GM23338 (cell line): ENCODE results near the gene ELAC2. TPM values are rescaled to one million over a fixed set of nuclear protein-coding genes. Genes with fewer than 3 reads are reported as not detected.

Experiments used
- ATAC-seq: fragments of 200-7000 bp; cut with Tn5 transposase; 3 replicates; pipeline ENCODE4 v1.9.1; 2020
- DNase-seq: peaks from one replicate; pipeline ENCODE4 v3.0.0-alpha.2; 2015; ENCODE audit warnings: low spot score
- H2AFZ ChIP-seq: fragments of 200-600 bp; sonication (generic); 2 replicates; pipeline ENCODE4 v1.8.0; 2016; ENCODE audit warnings: antibody characterized with exemption, mild to moderate bottlenecking, moderate library complexity
- H3F3A ChIP-seq: fragments of 200-600 bp; sonication (generic); replicated peaks from 2 replicates; pipeline ENCODE4 v1.8.0; 2017; ENCODE audit warnings: antibody characterized with exemption, mixed run types, low read depth
- H3K27ac ChIP-seq: fragments of 200-600 bp; sonication (generic); 2 replicates; pipeline ENCODE4 v1.6.1; 2016; ENCODE audit warnings: low read depth
- H3K27me3 ChIP-seq: fragments of 200-600 bp; sonication (generic); 2 replicates; pipeline ENCODE4 v1.8.0; 2016; ENCODE audit warnings: mild to moderate bottlenecking, mixed run types, moderate library complexity; ENCODE audit not compliant: insufficient read depth
- H3K36me3 ChIP-seq: fragments of 200-600 bp; sonication (generic); 2 replicates; pipeline ENCODE4 v1.8.0; 2016; ENCODE audit warnings: mild to moderate bottlenecking; ENCODE audit not compliant: insufficient read depth
- H3K4me1 ChIP-seq: fragments of 200-600 bp; sonication (generic); 2 replicates; pipeline ENCODE4 v1.8.0; 2016; ENCODE audit warnings: mild to moderate bottlenecking, moderate library complexity; ENCODE audit not compliant: insufficient read depth
- H3K4me2 ChIP-seq: fragments of 200-600 bp; sonication (generic); 2 replicates; pipeline ENCODE4 v1.7.1; 2017; ENCODE audit warnings: mixed run types
- H3K4me3 ChIP-seq: fragments of 200-600 bp; sonication (generic); 2 replicates; pipeline ENCODE4 v1.6.1; 2016; ENCODE audit warnings: mixed run types
- H3K79me2 ChIP-seq: fragments of 200-600 bp; sonication (generic); replicated peaks from 2 replicates; pipeline ENCODE4 v1.8.0; 2017; ENCODE audit warnings: mild to moderate bottlenecking; ENCODE audit not compliant: insufficient read depth
- H3K9me2 ChIP-seq: fragments of 200-600 bp; sonication (generic); 2 replicates; pipeline ENCODE4 v1.8.0; 2017; ENCODE audit not compliant: insufficient read depth
- H4K20me1 ChIP-seq: fragments of 200-600 bp; sonication (generic); replicated peaks from 2 replicates; pipeline ENCODE4 v1.8.0; 2017; ENCODE audit warnings: mild to moderate bottlenecking; ENCODE audit not compliant: insufficient read depth
- H3K27ac Mint-ChIP-seq: 2 replicates; pipeline ENCODE4 v1.8.0; 2020; ENCODE audit warnings: inconsistent platforms, mild to moderate bottlenecking, moderate library complexity, mixed read lengths
- H3K27me3 Mint-ChIP-seq: 3 replicates; pipeline ENCODE4 v1.8.0; 2022; ENCODE audit warnings: low read depth, mild to moderate bottlenecking, moderate library complexity, mixed read lengths, inconsistent platforms; ENCODE audit not compliant: insufficient read depth, poor library complexity
- H3K36me3 Mint-ChIP-seq: 3 replicates; pipeline ENCODE4 v1.8.0; 2021; ENCODE audit warnings: low read depth, mild to moderate bottlenecking, inconsistent platforms, moderate library complexity, mixed read lengths
- H3K4me1 Mint-ChIP-seq: 3 replicates; pipeline ENCODE4 v1.8.0; 2020; ENCODE audit warnings: mild to moderate bottlenecking, inconsistent platforms, mixed read lengths
- H3K4me3 Mint-ChIP-seq: 3 replicates; pipeline ENCODE4 v1.8.0; 2021; ENCODE audit warnings: moderate library complexity, mild to moderate bottlenecking, inconsistent platforms, mixed read lengths
- H3K9me3 Mint-ChIP-seq: 3 replicates; pipeline ENCODE4 v1.8.0; 2020; ENCODE audit warnings: moderate library complexity, mild to moderate bottlenecking, inconsistent platforms, mixed read lengths
- ETS1 ChIP-seq: IDR thresholded peaks from 2 replicates; pipeline ENCODE4 v1.6.1; 2016; ENCODE audit warnings: antibody characterized with exemption
- EZH2 ChIP-seq: fragments of 200-600 bp; sonication (generic); IDR thresholded peaks from one replicate; pipeline ENCODE4 v1.8.0; 2017; ENCODE audit warnings: antibody characterized with exemption, mild to moderate bottlenecking, low read depth; ENCODE audit not compliant: unreplicated experiment
- EZH2phosphoT487 ChIP-seq: fragments of 200-600 bp; sonication (generic); IDR thresholded peaks from one replicate; pipeline ENCODE4 v1.8.1; 2018; ENCODE audit warnings: antibody characterized with exemption; ENCODE audit not compliant: unreplicated experiment
- NANOG ChIP-seq: IDR thresholded peaks from 2 replicates; pipeline ENCODE4 v1.6.1; 2016; ENCODE audit warnings: antibody characterized with exemption, borderline replicate concordance
- REST ChIP-seq: IDR thresholded peaks from one replicate; pipeline ENCODE4 v1.6.1; 2018; ENCODE audit warnings: antibody characterized with exemption; ENCODE audit not compliant: unreplicated experiment
- STAT1 ChIP-seq: IDR thresholded peaks from one replicate; pipeline ENCODE4 v1.6.1; 2016; ENCODE audit warnings: antibody characterized with exemption; ENCODE audit not compliant: unreplicated experiment
- ZNF114 ChIP-seq: fragments of 250-450 bp; sonication (Bioruptor Pico); IDR thresholded peaks from 2 replicates; pipeline ENCODE4 v1.5.0; 2020; ENCODE audit warnings: mild to moderate bottlenecking, moderate library complexity
- ZNF462 ChIP-seq: fragments of 250-450 bp; sonication (Bioruptor Pico); IDR thresholded peaks from 2 replicates; pipeline ENCODE4 v1.5.0; 2020; ENCODE audit warnings: mild to moderate bottlenecking, moderate library complexity
- polyA plus RNA-seq: library from polyadenylated mRNA; unstranded; fragments of >200 nt; fragmentation: Nextera tagmentation; extraction: Ambion mirVana; gene quantifications from 2 replicates; pipeline ENCODE4 v1.2.1, GENCODE V29; 2016
- total RNA-seq: library from RNA; depleted of rRNA; stranded (reverse); fragments of >200 nt; shearing (Covaris generic); gene quantifications from 2 replicates; pipeline ENCODE4 v1.2.3, GENCODE V29; 2014

ELAC2 gene
- total and polyA plus RNA-seq, 2 experiments from 2014 or later, result 49.9 to 203 TPM

- no peak for ATAC-seq
These were observed 26.9 kb downstream of the ELAC2 start for GRCh38 chr17:12990926-12991325.

More at GRCh38 chr17:12990926-12991325, 26.9 kb downstream of the ELAC2 start:
- Mint-ChIP-seq H3K27me3 (peaks cover 11% of the 10 kb centered on the region), H3K36me3 (peaks cover 72% of the 10 kb centered on the region), H3K4me3 (no peak overlapping the region), H3K9me3 (no peaks in the 10 kb centered on the region; the same call in 2 of the 3 replicates), H3K4me1 (peaks cover 28% of the 10 kb centered on the region), H3K27ac (no peak overlapping the region)
- no peak for DNase-seq
- H3K27me3 ChIP-seq, result no peaks in the 10 kb centered on the region
- H2AFZ ChIP-seq, result no peak overlapping the region
- 0 out of 2 replicates have a peak, but pooled peaks cover 3% of the 10 kb centered on the region for H3F3A ChIP-seq
- TF ChIP-seq ZNF462 (CRISPR knock-in tag) (no peak), REST (no peak), EZH2 (no peak), EZH2phosphoT487 (no peak), ZNF114 (CRISPR knock-in tag) (no peak), ETS1 (no peak), STAT1 (no peak), NANOG (no peak)
- H4K20me1 ChIP-seq, result peaks cover 2% of the 10 kb centered on the region
- H3K4me1 ChIP-seq, result peaks cover 8% of the 10 kb centered on the region; the same call in 1 of the 2 replicates
- H3K4me2 ChIP-seq, result no peak overlapping the region
- peaks cover 40% of the 10 kb centered on the region for H3K36me3 ChIP-seq
- no peak overlapping the region for H3K4me3 ChIP-seq
- H3K27ac ChIP-seq, result no peak overlapping the region
- no peaks in the 10 kb centered on the region for H3K79me2 ChIP-seq
- H3K9me2 ChIP-seq, result no peaks in the 10 kb centered on the region
